ENCODE data around the gene CCR1. TPM values are rescaled to one million over a fixed set of nuclear protein-coding genes. Genes with fewer than 3 reads are reported as not detected.

CCR1 gene
- total and polyA plus RNA-seq, 2 of the 13 experiments (the other 11 are each of a cell fraction or from before 2014, with no cell fraction given), result not detected

- no TSS peak for BruUV-seq (replicated peaks)
- no peak overlapping the region for H3K4me3 ChIP-seq (replicated peaks in 1 of 3; ENCODE audit: insufficient read depth in 1 of 3, low read depth in 2 of 3, low read length in 3 of 3)
- ChIA-PET POLR2A (no interaction called here), CTCF (ENCODE audit: low intra/inter-chr PET ratio, low total read pairs) (no interaction called here)
- FAIRE-seq, result no peak
- no peak overlapping the region for H3K4me2 ChIP-seq (ENCODE audit: low read depth, low read length)
- no peak for ATAC-seq
- TF ChIP-seq NONO (IDR thresholded peaks at IDR 0.05) (no peak), NONO (CRISPR knock-in tag; conservative IDR thresholded peaks at IDR 0.05) (no peak), ZNF121 (CRISPR knock-in tag; IDR thresholded peaks at IDR 0.05) (no peak), NCOA5 (CRISPR knock-in tag; IDR thresholded peaks at IDR 0.05) (no peak), ZNF33A (CRISPR knock-in tag; IDR thresholded peaks at IDR 0.05; ENCODE audit: borderline replicate concordance) (no peak), ZFP62 (CRISPR knock-in tag; IDR thresholded peaks at IDR 0.05) (no peak), JDP2 (CRISPR knock-in tag; IDR thresholded peaks at IDR 0.05; ENCODE audit: borderline replicate concordance) (no peak), ZBTB38 (CRISPR knock-in tag; IDR thresholded peaks at IDR 0.05) (no peak), ZNF317 (CRISPR knock-in tag; IDR thresholded peaks at IDR 0.05) (no peak), HMGXB3 (CRISPR knock-in tag; IDR thresholded peaks at IDR 0.05; ENCODE audit: borderline replicate concordance) (no peak), TEAD2 (CRISPR knock-in tag; IDR thresholded peaks at IDR 0.05) (no peak), TRIM24 (CRISPR knock-in tag; IDR thresholded peaks at IDR 0.05) (no peak), ZNF180 (CRISPR knock-in tag; IDR thresholded peaks at IDR 0.05; ENCODE audit: borderline replicate concordance, low read depth) (no peak), ZNF616 (CRISPR knock-in tag; IDR thresholded peaks at IDR 0.05; ENCODE audit: low read depth) (no peak)
- TF ChIP-seq, protein P1, sequence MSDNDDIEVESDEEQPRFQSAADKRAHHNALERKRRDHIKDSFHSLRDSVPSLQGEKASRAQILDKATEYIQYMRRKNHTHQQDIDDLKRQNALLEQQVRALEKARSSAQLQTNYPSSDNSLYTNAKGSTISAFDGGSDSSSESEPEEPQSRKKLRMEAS (IDR thresholded peaks at IDR 0.05), result no peak
- TF ChIP-seq, protein P2, sequence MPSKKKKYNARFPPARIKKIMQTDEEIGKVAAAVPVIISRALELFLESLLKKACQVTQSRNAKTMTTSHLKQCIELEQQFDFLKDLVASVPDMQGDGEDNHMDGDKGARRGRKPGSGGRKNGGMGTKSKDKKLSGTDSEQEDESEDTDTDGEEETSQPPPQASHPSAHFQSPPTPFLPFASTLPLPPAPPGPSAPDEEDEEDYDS (CRISPR knock-in tag; IDR thresholded peaks at IDR 0.05), result no peak
- TF ChIP-seq, protein P3, sequence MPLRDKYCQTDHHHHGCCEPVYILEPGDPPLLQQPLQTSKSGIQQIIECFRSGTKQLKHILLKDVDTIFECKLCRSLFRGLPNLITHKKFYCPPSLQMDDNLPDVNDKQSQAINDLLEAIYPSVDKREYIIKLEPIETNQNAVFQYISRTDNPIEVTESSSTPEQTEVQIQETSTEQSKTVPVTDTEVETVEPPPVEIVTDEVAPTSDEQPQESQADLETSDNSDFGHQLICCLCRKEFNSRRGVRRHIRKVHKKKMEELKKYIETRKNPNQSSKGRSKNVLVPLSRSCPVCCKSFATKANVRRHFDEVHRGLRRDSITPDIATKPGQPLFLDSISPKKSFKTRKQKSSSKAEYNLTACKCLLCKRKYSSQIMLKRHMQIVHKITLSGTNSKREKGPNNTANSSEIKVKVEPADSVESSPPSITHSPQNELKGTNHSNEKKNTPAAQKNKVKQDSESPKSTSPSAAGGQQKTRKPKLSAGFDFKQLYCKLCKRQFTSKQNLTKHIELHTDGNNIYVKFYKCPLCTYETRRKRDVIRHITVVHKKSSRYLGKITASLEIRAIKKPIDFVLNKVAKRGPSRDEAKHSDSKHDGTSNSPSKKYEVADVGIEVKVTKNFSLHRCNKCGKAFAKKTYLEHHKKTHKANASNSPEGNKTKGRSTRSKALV (CRISPR knock-in tag; IDR thresholded peaks at IDR 0.05), result no peak
- no peaks in the 10 kb centered on the region for H3K9me3 ChIP-seq (ENCODE audit: low read length)
- H3K27ac ChIP-seq (ENCODE audit: extremely low read length, insufficient read depth, low read length), result no peak overlapping the region
- no peak overlapping the region for H3K9ac ChIP-seq (ENCODE audit: insufficient read depth, low read depth, low read length)
- H3K79me2 ChIP-seq (ENCODE audit: insufficient read depth, low read length), result no peaks in the 10 kb centered on the region
- H3K27me3 ChIP-seq (ENCODE audit: control insufficient read depth in 1 of 2, insufficient read depth in 2 of 2, low read length in 2 of 2), result no peaks in the 10 kb centered on the region
- no peaks in the 10 kb centered on the region for H4K20me1 ChIP-seq (ENCODE audit: insufficient read depth, low read length)
- 27% methylated on average over 4 of the region's 4 CpGs for WGBS (ENCODE audit: low lambda C conversion rate)
- H3K4me1 ChIP-seq (ENCODE audit: insufficient read depth, low read length), result peaks cover under 1% of the 10 kb centered on the region; the same call in 1 of the 2 replicates
- no peak overlapping the region for H2AFZ ChIP-seq (ENCODE audit: low read length)
- no peak for DNase-seq (ENCODE audit: low spot score)
- H3K36me3 ChIP-seq (replicated peaks in 1 of 2; ENCODE audit: control insufficient read depth in 1 of 2, insufficient read depth in 2 of 2, low read length in 2 of 2), result no peaks in the 10 kb centered on the region
- intact Hi-C loops (cut with micrococcal nuclease; ENCODE audit: unreplicated experiment) (no loop called here), in situ Hi-C loops (cut with HindIII; ENCODE audit: extremely low pct_ligation_motif_present, low pct_unique_long_range_greater_than_20kb) (no loop called here)
Measured at GRCh38 chr3:46213201-46213600, 5.1 kb upstream of the CCR1 start.
